Measurements from ENCODE around the gene EZR. TPM values are rescaled to one million over a fixed set of nuclear protein-coding genes. Genes with fewer than 3 reads are reported as not detected.

EZR gene
- polyA plus RNA-seq, 1 donor (not counting 4 experiments of a cell fraction or from before 2014, with no cell fraction given): 277 TPM

GRCh38 chr6:158737710-158738615 is 81.2 kb downstream of the EZR start:
- no peaks in the 10 kb centered on the region for H3K27me3 ChIP-seq (ENCODE audit: control insufficient read depth, extremely low read depth, insufficient read depth, low read length)
- H3K4me2 ChIP-seq (ENCODE audit: control insufficient read depth, extremely low read depth, insufficient read depth, low read depth, low read length): peak overlapping the region; percentile 49
- peak; percentile 97 for FAIRE-seq
- dilution Hi-C loops (cut with MboI; ENCODE audit: extremely low pct_ligation_motif_present, low sequenced_read_pairs): no loop called here
- H3K9me3 ChIP-seq (ENCODE audit: control insufficient read depth, low read depth, low read length): peaks cover 7% of the 10 kb centered on the region
- TF ChIP-seq CTCF (optimal IDR thresholded peaks at IDR 0.05 in 1 of 3, IDR thresholded peaks at IDR 0.05 in 1 of 3, conservative IDR thresholded peaks at IDR 0.05 in 1 of 3; ENCODE audit: extremely low read depth in 1 of 3, insufficient read depth in 2 of 3, low read length in 3 of 3): no peak
- TF ChIP-seq EZH2 (IDR thresholded peaks at IDR 0.05; ENCODE audit: low read length): no peak
- H3K4me3 ChIP-seq (ENCODE audit: control insufficient read depth in 2 of 3, extremely low read depth in 1 of 3, insufficient read depth in 2 of 3, low read depth in 1 of 3, low read length in 3 of 3): no peak overlapping the region
- peaks cover 25% of the 10 kb centered on the region for H3K4me1 ChIP-seq (ENCODE audit: control insufficient read depth, extremely low read depth, insufficient read depth, low read length)
- H3K36me3 ChIP-seq (ENCODE audit: control insufficient read depth in 2 of 2, extremely low read depth in 1 of 2, insufficient read depth in 2 of 2, low read length in 2 of 2): no peaks in the 10 kb centered on the region
- no peaks in the 10 kb centered on the region for H4K20me1 ChIP-seq (ENCODE audit: control insufficient read depth, extremely low read depth, insufficient read depth, low read length)
- H3K9me1 ChIP-seq (ENCODE audit: control insufficient read depth, extremely low read depth, insufficient read depth, low read length): no peaks in the 10 kb centered on the region
- no peak overlapping the region for H3K9ac ChIP-seq (ENCODE audit: control insufficient read depth, extremely low read depth, insufficient read depth, low read length)
- no peaks in the 10 kb centered on the region for H3K79me2 ChIP-seq (ENCODE audit: control insufficient read depth, insufficient read depth, low read length)
- peak; percentile 71 for DNase-seq (ENCODE audit: low read depth, low spot score)
- peak overlapping the region; percentile 62 for H2AFZ ChIP-seq (ENCODE audit: control insufficient read depth, low read length)
- H3K27ac ChIP-seq (ENCODE audit: control insufficient read depth, insufficient read depth, low read length): peak overlapping the region; percentile 49

GRCh38 chr6:158737082-158737709 is 82.0 kb downstream of the EZR start:
- no peaks in the 10 kb centered on the region for H3K27me3 ChIP-seq (ENCODE audit: control insufficient read depth, extremely low read depth, insufficient read depth, low read length)
- no peak for DNase-seq (ENCODE audit: low read depth, low spot score)
- no peaks in the 10 kb centered on the region for H4K20me1 ChIP-seq (ENCODE audit: control insufficient read depth, extremely low read depth, insufficient read depth, low read length)
- FAIRE-seq: no peak
- TF ChIP-seq EZH2 (IDR thresholded peaks at IDR 0.05; ENCODE audit: low read length) (no peak), CTCF (optimal IDR thresholded peaks at IDR 0.05 in 1 of 3, IDR thresholded peaks at IDR 0.05 in 1 of 3, conservative IDR thresholded peaks at IDR 0.05 in 1 of 3; ENCODE audit: extremely low read depth in 1 of 3, insufficient read depth in 2 of 3, low read length in 3 of 3) (no peak)
- H3K4me1 ChIP-seq (ENCODE audit: control insufficient read depth, extremely low read depth, insufficient read depth, low read length): peaks cover 21% of the 10 kb centered on the region
- dilution Hi-C loops (cut with MboI; ENCODE audit: extremely low pct_ligation_motif_present, low sequenced_read_pairs): no loop called here
- H3K4me3 ChIP-seq (ENCODE audit: control insufficient read depth in 2 of 3, extremely low read depth in 1 of 3, insufficient read depth in 2 of 3, low read depth in 1 of 3, low read length in 3 of 3): no peak overlapping the region
- H3K9me3 ChIP-seq (ENCODE audit: control insufficient read depth, low read depth, low read length): peaks cover 7% of the 10 kb centered on the region
- no peaks in the 10 kb centered on the region for H3K79me2 ChIP-seq (ENCODE audit: control insufficient read depth, insufficient read depth, low read length)
- H3K4me2 ChIP-seq (ENCODE audit: control insufficient read depth, extremely low read depth, insufficient read depth, low read depth, low read length): peak overlapping the region; percentile 49
- H3K9ac ChIP-seq (ENCODE audit: control insufficient read depth, extremely low read depth, insufficient read depth, low read length): no peak overlapping the region
- H3K36me3 ChIP-seq (ENCODE audit: control insufficient read depth in 2 of 2, extremely low read depth in 1 of 2, insufficient read depth in 2 of 2, low read length in 2 of 2): no peaks in the 10 kb centered on the region
- peak overlapping the region; percentile 49 for H3K27ac ChIP-seq (ENCODE audit: control insufficient read depth, insufficient read depth, low read length)
- no peaks in the 10 kb centered on the region for H3K9me1 ChIP-seq (ENCODE audit: control insufficient read depth, extremely low read depth, insufficient read depth, low read length)
- peak overlapping the region; percentile 62 for H2AFZ ChIP-seq (ENCODE audit: control insufficient read depth, low read length)
